Testis (tissue), 3 donors: ENCODE results near the gene DSG3. TPM values are rescaled to one million over a fixed set of nuclear protein-coding genes. Genes with fewer than 3 reads are reported as not detected.

Source experiments
- DNase-seq: peaks from one replicate; pipeline ENCODE4 v3.0.0-alpha.2; 2019
- H3K27ac ChIP-seq, 2 donors: fragments of 200-600 bp; sonication (generic); one replicate each; pipeline ENCODE4 v1.5.1; 2019
- H3K27me3 ChIP-seq: fragments of 200-600 bp; sonication (generic); one replicate; pipeline ENCODE4 v1.5.1; 2019
- H3K36me3 ChIP-seq: fragments of 200-600 bp; sonication (generic); one replicate; pipeline ENCODE4 v1.5.1; 2017; ENCODE audit warnings: low read depth; ENCODE audit errors: missing control alignments
- H3K4me1 ChIP-seq: fragments of 200-600 bp; sonication (generic); one replicate; pipeline ENCODE4 v1.5.1; 2019
- H3K4me3 ChIP-seq, 2 donors: fragments of 200-600 bp; sonication (generic); one replicate each; pipeline ENCODE4 v1.5.1; 2017 to 2019
- H3K9me3 ChIP-seq: fragments of 200-600 bp; sonication (generic); one replicate; pipeline ENCODE4 v1.5.1; 2017
- POLR2A ChIP-seq: fragments of 450-650 bp; IDR thresholded peaks from one replicate; pipeline ENCODE4 v1.6.1; 2017; ENCODE audit warnings: antibody characterized with exemption, mild to moderate bottlenecking, moderate library complexity
- WGBS, 2 donors: methylation state at CpG; one replicate each; pipeline ENCODE4 v1.1.5; 2018; 5-methylcytosine and 5-hydroxymethylcytosine counted together
- intact Hi-C: fragments of 100-400 bp; cut with DNase I; formaldehyde crosslinking; loops from one replicate; pipeline ENCODE4 v1.15.1; 2023; ENCODE audit warnings: low total_unique reads
- polyA plus RNA-seq: library from polyadenylated mRNA; stranded (reverse); fragments of 350-450 nt; fragmentation: Illumina TruSeq; extraction: RNeasy Lipid Tissue Mini Kit (QIAGEN cat#74804); gene quantifications from one replicate; pipeline ENCODE4 v1.2.3, GENCODE V29; 2014; ENCODE audit warnings: low read depth, low replicate concordance; ENCODE audit not compliant: insufficient read depth
- total RNA-seq, 2 donors: library from RNA; depleted of rRNA; stranded (reverse); fragments of >200 nt; gene quantifications; one replicate each; pipeline ENCODE4 v1.2.3, GENCODE V29; 2016
- TF ChIP-seq, protein P1 (sequence below), 3 experiments: fragments of 450-650 bp in 2 of 3; fragments of 200-600 bp in 1 of 3; sonication (generic) in 1 of 3; IDR thresholded peaks; one replicate each; pipeline ENCODE4 v1.5.1; 2016 to 2019; ENCODE audit warnings: antibody characterized with exemption in 3 of 3, mild to moderate bottlenecking in 2 of 3, moderate library complexity in 1 of 3

Gene DSG3
- total and polyA plus RNA-seq, 3 donors from 2014 or later = 0.16 to 0.19 (median 0.16) TPM

DNA sequence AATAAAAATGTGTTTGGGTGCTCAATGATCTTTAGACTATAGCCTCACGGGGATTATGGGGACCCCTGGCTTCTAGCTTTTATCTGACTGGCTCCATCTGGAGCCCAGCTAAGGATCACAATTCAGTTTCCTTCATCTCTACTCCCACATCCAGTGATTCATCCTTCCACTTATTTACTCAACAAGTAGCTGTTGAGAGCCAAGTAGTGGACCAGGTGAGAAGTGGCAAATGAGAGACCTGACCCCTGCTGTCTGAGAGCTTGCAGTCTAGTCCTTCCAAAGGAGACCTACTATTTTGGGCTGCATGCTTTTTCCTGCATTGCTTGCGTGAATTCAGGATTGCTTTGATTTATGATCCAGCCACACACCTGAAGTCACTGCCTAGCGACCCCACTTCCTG is 10.7 kb upstream of the DSG3 start:
- TF ChIP-seq POLR2A = no peak
- TF ChIP-seq, protein P1, sequence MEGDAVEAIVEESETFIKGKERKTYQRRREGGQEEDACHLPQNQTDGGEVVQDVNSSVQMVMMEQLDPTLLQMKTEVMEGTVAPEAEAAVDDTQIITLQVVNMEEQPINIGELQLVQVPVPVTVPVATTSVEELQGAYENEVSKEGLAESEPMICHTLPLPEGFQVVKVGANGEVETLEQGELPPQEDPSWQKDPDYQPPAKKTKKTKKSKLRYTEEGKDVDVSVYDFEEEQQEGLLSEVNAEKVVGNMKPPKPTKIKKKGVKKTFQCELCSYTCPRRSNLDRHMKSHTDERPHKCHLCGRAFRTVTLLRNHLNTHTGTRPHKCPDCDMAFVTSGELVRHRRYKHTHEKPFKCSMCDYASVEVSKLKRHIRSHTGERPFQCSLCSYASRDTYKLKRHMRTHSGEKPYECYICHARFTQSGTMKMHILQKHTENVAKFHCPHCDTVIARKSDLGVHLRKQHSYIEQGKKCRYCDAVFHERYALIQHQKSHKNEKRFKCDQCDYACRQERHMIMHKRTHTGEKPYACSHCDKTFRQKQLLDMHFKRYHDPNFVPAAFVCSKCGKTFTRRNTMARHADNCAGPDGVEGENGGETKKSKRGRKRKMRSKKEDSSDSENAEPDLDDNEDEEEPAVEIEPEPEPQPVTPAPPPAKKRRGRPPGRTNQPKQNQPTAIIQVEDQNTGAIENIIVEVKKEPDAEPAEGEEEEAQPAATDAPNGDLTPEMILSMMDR (IDR thresholded peaks at IDR 0.05) = no peak
- no peak for DNase-seq
- WGBS, 2 donors = 80 to 83% methylated on average over 3 of the region's 3 CpGs
- no peaks in the 10 kb centered on the region for H3K27me3 ChIP-seq
- H3K9me3 ChIP-seq = no peaks in the 10 kb centered on the region
- H3K36me3 ChIP-seq = no peaks in the 10 kb centered on the region
- no peak overlapping the region for H3K27ac ChIP-seq
- no peaks in the 10 kb centered on the region for H3K4me1 ChIP-seq
- no peak overlapping the region for H3K4me3 ChIP-seq
- intact Hi-C loops = no loop called here

DNA sequence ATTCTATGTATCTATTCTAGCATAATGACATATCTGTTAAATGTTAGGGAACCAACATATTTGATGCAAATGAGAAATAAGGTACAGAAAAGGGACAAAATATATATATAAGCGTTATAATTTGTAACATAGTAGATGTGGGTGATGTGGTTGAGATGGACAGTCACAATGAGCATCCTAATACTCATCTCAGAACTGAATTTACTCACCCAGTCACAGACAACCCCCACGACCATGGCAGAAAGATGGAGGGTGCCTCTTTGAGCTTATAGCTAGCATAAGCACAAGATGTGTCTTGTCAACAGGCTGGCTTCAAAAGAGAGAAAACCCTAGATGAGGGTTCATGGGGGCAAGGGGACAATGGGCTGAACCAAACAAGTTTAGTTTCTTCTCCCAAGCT is 9.1 kb upstream of the DSG3 start:
- H3K36me3 ChIP-seq = no peaks in the 10 kb centered on the region
- no peaks in the 10 kb centered on the region for H3K9me3 ChIP-seq
- H3K27ac ChIP-seq = no peak overlapping the region
- DNase-seq = no peak
- intact Hi-C loops = no loop called here
- no peaks in the 10 kb centered on the region for H3K27me3 ChIP-seq
- no peak overlapping the region for H3K4me3 ChIP-seq
- TF ChIP-seq, protein P1 (IDR thresholded peaks at IDR 0.05) = no peak
- no peak for TF ChIP-seq POLR2A
- H3K4me1 ChIP-seq = no peaks in the 10 kb centered on the region
- 86 to 94% methylated on average over 2 of the region's 2 CpGs for WGBS, 2 donors

DNA sequence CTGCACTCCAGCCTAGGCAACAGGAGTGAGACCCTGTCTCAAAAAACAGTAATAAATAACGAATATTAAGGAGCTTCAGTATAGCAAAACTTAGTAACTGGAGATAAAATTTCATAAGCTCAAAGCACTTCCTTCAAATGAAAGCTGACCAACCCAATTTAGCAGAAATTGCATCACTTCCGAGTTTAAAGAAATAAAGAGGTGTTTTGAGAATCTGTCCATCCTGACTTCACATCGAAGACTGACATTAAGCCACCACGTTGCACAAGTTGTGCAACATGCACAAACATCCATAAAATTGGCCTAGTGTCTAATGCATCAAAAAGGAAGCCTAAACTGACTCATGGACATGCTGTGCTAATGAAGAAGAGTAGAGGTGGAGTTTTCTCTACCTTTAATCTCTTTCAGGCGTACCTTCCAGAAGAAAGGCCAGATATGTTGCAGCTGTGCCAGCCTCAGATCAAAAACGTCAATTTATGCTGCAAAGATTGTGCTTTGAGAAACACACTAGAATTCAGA is 7.7 kb upstream of the DSG3 start:
- Histone ChIP-seq H3K4me3 (no peak overlapping the region), H3K4me1 (no peaks in the 10 kb centered on the region), H3K27ac (no peak overlapping the region), H3K9me3 (no peaks in the 10 kb centered on the region), H3K36me3 (no peaks in the 10 kb centered on the region), H3K27me3 (no peaks in the 10 kb centered on the region)
- DNase-seq = no peak
- 80 to 88% methylated on average over 6 of the region's 6 CpGs for WGBS, 2 donors
- intact Hi-C loops = no loop called here
- TF ChIP-seq POLR2A = no peak
- TF ChIP-seq, protein P1 (IDR thresholded peaks at IDR 0.05) = no peak

DNA sequence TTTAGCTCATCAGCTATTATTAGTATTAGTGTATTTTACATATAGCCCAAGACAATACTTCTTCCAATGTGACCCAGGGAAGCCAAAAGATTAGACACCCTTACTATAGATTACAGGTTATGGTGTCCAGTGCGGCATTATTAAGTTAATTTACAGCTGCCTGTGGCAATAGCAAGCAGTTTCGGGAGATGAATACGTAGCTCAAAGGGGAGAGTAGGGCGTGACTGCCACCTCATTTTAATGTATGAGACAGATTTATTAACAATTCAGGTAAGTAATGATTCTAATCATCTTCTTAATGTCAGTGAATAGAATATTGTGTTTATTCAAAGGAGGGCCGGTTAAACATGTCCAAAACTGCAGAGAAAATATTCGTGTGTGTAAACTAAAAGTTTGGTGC is 6.8 kb upstream of the DSG3 start:
- no peak for TF ChIP-seq POLR2A
- TF ChIP-seq, protein P1 (IDR thresholded peaks at IDR 0.05) = no peak
- no peaks in the 10 kb centered on the region for H3K9me3 ChIP-seq
- WGBS, 2 donors = 78 to 91% methylated on average over 6 of the region's 6 CpGs
- no peaks in the 10 kb centered on the region for H3K27me3 ChIP-seq
- intact Hi-C loops = no loop called here
- H3K36me3 ChIP-seq = no peaks in the 10 kb centered on the region
- no peaks in the 10 kb centered on the region for H3K4me1 ChIP-seq
- no peak for DNase-seq
- no peak overlapping the region for H3K27ac ChIP-seq
- H3K4me3 ChIP-seq = no peak overlapping the region

DNA sequence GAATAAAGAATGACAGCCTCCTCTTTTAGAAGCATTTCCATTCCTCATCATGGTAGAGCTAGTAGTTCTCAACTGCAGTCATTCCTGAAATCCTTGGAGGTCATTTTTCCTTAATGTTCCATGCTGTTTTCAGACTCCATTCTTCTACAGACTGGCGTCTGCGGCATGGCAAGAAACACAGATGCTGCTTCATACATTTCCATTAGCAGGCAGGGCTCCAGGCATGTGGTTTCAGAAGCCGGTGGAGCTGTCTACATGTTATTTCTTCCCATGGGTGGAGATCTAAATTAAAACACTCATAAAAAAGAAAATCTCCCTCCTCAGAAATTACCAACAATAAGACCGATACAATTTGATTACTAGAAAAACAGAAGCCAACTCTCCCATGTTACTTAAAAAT is 6.0 kb upstream of the DSG3 start:
- TF ChIP-seq POLR2A = no peak
- TF ChIP-seq, protein P1 (IDR thresholded peaks at IDR 0.05) = no peak
- Histone ChIP-seq H3K9me3 (no peaks in the 10 kb centered on the region), H3K27me3 (no peaks in the 10 kb centered on the region), H3K4me3 (no peak overlapping the region), H3K4me1 (no peaks in the 10 kb centered on the region), H3K36me3 (no peaks in the 10 kb centered on the region), H3K27ac (no peak overlapping the region)
- WGBS, 2 donors = 93% methylated on average over 4 of the region's 4 CpGs
- DNase-seq = no peak
- intact Hi-C loops = no loop called here
